Stimulated activated CD4-positive, alpha-beta T cell treated with anti-CD3 and anti-CD28 coated beads, Interleukin-15, amount 100 ng/mL, for 24 hours (primary cell): ENCODE measurements around the gene TRDN.
"Not testable (repeated sequence)": the region's sequence is repeated elsewhere in the genome, so short reads cannot be mapped to it uniquely, and the experiment has no call there.

Source experiments
- DNase-seq: peaks from one replicate; pipeline ENCODE4 v3.0.0-alpha.2; 2020

TRDN gene

DNA sequence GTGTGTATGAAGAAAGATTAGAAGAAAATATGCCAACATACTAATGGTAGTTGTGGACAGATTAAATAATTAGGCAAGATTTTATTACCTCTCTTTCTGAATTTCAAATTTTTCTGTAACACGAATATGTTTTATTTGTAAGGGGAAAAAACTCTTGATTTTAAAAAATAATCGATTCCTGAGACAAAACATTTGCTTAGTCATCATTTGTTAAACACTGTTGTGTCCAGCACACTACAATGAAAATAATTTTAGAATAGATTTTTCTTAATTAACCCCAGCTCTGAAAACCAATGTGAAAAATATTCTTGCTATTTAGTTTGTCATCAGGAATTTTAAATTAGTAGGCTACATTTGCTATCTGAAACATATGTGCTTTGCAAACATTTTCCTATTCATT lies 253.0 kb downstream of the TRDN start:
- DNase-seq, result no peak

DNA sequence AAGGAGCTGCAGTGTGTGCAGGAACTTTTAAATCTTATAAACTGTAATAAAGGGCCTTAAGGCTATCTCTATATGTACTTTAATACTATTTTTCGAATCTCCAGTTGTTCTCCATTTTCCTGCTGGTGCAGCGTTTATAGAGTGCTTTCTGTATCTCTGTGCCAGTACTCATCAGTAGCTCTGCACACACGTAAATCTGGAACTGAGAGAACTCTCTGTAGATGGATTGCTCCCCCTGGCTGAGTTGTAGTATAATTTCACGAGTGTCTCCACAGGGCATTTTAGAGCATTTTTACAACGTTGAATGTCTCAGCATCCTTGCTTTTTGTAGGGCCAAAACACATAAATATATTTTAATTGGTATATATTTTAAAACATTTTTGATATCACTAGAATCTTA lies 256.5 kb downstream of the TRDN start:
- DNase-seq, result no peak

DNA sequence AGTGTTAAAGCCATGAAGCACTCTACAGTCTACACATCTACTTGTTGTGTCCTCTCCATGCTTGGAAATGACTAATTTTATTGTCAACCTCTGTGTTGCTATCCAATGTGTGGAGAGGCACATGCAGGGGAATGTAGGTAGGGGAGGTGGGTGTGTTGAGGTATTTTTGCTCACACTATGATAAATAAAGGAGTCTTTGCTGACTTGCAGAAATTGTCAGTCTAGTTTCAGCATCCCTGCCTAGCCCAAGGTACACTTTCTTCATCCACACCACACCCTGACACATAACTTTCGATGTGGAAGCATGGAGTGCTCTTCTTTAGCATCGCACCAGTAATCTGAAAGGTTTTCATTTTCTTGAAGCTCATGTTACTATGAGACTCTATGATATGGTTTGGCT lies 264.0 kb downstream of the TRDN start:
- no peak for DNase-seq

DNA sequence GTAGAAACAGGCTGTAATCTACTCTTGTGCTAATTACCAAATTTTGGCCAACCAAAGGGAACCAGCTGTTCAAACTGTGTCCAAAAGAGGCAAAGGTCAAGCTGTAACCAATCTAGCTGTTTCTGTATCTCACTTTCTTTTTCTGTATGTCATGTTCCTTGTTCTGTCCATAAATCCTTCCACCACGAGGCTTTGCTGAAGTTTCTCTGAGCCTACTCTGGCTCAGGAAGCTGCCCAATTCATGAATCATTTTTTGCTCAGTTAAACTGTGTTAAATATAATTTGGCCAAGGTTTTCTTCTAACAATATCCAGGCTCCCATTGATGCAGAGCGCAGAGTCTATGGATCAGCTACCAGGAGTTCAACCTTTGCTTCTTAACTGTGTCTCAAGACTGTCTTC lies 272.8 kb downstream of the TRDN start:
- DNase-seq, result no peak

DNA sequence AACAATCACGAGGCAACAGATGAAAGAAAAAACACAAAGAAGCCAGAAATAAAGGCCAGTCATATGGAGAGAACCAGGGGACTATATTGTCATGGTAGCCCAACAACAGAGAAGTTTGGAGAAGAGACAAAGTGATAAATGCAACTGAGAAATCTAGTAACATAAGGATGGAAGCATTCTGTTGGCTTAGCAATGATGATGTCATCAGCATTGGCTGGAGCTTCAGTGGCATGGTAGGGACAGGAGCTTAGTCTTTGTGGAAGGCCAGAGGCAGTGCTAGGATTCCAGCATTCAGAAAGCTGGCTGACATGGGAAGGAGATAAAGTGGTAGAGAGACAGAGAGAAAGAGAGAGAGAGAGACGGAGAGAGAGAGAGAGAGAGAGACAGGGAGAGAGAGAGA lies 276.4 kb downstream of the TRDN start:
- DNase-seq, result no peak

DNA sequence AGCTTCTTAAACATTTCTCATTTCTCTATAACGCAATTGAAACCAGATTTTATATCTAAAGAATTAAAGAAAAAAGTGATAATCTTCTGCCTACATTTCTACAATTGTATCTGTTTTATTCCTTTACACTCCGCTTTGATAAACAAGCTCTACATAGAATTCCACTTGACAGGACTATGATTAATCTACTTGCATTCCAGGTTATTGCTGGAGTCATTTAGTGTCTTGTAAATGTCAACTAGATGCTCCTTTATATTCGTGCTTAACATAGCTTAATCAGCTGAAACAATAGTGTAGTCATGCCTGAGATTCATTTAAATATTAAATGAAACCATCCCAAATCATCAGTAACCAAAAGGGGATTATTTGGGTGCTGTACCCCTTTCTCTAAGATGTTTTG lies 284.0 kb downstream of the TRDN start:
- no peak for DNase-seq

DNA sequence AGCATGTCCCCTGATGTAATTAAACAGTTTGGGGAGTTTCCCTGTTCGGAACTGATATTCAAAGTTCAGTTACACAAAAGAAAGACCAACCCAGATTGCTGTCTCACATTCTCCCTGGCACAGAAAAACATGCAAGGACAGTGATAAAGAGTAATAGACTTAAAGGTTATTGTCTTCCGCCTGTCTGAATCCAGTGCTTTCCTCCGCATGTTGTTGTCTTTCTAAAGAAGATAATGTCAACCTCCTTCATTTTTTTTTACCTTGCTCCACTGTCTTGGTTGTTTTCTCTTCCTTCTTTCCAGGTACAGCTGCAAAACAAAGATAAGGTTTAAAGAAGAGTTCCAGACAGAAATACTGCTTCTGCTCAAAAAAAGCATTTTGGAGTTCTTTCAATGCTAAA lies 284.5 kb downstream of the TRDN start:
- DNase-seq, result no peak

DNA sequence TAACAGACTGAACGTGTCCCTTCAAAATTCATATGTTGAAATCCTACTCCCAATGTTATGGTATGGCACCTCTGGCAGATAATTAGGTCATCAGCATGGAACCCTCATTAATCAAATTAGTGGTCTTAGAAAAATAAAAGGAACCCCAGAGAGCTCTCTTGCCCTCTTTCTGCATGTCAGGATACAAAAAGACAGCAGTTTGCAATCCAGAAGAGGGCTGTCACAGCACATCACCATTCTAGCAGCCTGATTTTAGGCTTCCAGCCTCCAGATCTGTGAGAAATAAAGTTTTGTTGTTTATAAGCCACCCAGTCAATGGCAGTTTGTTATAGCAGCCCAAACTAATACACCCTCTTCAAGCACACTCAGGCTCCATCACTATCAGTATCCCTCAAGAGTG lies 292.9 kb downstream of the TRDN start:
- DNase-seq, result no peak

DNA sequence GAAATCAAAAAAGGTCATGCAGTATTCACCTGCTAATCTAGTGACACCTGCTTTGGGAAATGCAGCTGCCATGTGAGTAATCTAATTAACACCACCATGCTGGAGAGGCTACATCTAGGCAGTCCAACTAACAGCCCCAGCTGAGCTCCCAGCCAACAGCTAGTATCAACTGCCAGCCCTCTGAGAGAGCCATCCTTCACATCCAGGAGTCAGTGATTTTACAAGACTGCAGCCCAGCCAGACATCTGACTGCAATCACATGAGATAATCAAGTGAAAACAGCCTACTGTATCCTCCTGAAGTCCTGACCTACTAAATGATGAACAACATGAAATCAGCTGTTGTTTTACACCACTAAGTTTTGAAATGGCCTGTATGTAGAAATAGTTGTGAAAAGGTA lies 298.4 kb downstream of the TRDN start:
- no peak for DNase-seq

DNA sequence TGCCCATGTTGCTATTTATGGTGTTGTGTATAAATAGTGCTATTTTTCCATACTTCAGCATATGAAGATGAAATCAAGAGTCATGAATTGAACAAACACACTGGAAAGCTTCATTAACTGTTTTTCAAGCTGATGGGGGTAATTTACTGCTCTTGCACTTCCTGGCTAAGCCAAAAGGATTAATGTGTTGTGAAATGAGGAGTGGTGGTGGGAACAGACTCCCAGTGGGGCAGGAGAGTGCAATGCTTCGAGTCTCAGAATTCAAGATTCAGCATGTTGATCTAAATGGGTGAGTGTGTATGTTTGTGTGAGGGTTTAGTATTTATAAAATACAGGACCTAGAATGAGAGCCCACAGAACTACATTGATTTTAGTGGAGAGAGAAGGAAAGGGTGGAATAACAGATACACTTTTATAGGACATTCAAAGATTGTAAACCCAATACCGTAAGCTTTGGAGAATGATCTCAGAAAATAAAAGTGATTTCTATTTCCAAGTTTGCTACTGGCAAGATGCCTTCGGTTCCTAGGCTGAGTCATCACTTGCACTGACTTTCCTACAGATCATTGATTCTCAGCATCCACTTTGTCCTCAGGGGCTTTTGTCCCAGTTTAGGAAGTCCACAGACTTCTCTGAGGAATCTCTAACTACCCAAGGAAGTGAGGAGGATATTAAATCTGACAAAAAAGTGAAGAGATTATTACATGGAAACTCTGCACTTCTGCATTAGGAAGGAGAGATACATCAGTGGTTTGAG lies 303.6 kb downstream of the TRDN start:
- no peak for DNase-seq

DNA sequence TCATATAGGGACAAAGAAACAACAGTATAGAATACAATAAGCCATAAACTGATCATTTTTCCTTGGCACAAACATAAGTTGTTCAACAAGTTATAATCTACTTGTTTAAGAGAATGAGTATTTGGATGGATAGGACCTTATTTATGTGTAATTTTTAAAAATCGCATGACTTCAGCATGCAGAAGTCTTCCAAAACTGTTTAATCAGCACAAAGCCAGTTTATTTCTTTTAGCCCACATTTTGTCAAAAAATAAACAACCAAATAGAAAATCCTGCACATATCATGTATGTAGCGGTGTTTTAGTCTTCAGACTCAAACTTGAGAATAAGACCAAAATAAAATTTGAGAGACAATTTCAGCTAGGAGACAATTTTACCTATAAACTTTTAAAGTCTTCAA lies 304.7 kb downstream of the TRDN start:
- DNase-seq, result no peak

DNA sequence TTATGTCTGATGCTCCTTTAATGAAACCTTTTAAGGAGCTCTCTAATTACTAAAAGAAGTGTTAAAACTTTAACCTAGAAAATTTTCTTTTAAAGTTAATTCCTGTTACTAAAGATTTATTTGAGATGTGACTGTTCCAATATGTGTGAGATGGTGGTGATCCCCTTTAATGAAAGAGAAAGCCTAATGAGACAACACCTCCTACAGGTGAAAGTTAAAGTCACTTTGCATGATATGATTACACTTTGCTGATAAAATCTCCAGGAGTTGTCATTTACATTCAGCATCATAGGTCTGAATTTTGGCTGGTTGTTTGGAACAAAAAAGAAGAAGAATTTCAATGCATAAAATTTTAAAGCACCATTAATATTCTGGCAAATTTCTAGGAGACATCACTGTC lies 307.4 kb downstream of the TRDN start:
- DNase-seq, result no peak

DNA sequence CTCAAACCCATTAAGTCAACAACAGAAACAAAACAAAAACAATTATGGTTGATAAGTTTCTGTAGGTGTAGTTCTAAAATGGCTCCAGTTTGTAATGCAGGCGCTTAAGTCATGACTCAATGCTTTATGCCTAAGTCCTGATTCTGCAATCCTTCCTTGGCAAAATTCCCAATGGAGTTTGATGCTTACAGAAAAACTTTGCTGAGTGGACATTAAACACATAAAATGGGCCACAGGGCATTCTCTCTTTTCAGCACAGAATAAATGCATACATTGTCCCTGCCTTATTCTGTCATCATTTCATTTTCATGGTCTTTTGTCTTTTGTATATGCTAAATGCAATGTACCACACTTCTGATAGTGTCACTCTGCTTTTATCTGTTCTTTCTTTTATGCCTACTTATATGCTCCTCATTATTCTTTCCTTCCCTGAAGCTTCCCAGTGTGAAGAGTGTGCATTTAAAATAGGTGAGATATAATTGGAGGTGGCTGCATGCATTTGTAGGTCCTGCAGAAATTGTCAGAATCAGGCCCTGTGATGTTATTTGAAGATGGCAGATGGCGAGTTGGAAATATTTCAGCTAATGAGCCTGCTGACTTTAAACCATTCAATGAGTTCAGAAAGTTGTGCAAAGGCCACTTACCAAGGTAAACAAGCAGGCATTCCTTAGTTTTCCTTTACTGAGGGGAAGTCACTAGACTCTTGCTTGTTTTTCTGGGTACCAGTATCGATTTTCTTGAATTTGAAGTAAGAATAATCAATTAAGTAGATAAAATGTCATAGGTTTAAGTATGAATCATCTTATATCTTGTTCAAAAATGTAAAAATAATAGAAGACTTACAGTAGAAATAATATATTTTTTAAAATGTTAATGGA lies 313.1 kb downstream of the TRDN start:
- no peak for DNase-seq

DNA sequence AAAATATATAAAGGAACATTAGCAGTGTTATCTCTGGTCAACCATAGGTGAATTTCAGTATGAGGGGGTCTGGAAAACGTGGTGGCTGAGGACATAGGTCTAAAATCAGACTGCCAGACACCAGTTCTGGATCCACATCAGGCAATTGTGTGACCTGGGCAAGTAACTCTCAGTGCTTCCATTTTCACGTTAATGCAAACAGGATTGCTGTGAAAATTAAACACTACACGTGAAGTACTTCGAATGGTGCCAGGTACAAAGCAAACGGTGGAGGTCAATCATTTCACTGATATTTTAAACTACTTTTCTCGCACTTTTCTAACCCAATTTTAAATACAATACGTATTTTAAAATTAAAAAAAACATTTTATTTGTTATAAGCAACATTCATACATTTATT lies 315.7 kb downstream of the TRDN start:
- DNase-seq, result no peak

DNA sequence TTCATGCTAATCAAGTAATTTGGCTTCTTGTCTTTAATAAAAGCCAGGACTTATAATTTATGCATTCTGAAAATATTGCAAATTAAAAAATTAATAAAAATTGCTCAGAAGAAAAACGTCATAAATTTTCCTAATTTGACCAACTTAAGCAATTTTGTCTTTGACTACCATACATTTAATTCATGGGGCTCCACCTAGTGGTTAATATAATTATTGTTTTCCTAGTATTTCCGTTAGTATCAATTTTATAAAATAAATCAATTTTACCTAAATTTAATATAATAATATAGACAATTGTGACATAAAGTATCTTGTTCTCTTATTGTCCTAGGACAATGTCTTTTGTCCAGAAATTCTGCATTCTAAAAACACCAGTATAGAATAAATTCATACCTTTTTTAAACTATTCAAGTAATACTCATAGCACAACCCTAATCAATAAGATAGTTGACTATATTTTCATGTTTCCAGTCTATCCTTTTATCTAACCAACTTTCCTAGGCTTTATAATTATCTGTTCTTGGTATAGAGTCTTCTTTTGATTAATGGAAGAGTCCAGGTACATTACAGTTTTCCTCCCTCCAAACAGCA lies 319.9 kb downstream of the TRDN start:
- no peak for DNase-seq

DNA sequence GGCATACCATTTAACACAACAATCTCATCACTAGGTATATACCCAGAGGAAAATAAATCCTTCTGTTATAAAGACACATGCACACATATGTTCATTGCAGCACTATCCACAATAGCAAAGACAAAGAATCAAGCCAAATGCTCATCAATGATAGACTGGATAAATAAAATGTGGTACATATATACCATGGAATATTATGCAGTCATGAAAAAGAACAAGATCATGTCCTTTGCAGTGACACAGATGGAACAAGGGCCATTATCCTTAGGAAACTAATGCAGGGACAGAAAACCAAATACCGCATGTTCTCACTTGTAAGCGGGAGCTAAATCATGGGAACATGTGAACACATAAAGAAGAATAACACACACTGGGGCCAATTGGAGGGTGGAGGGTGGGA lies 322.3 kb downstream of the TRDN start:
- not testable (repeated sequence) for DNase-seq

DNA sequence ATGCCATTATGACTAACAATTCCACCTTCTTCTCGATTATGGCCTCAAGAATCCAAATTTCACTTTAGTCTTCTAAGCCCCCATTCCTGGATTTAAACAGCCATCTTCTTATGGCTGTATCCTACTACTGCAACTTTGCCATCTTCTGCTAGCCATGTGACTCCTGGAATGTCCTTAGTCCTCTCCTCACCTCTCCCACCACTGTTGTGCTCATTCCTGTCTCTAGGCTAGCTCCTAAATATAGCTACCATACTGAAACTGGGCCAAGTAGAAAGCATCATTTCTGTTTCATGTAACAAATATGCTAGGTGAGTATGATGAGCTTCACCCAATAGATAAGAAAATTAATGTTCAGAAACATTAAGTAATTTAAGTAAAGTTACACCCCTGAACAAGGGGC lies 327.6 kb downstream of the TRDN start:
- DNase-seq, result no peak

DNA sequence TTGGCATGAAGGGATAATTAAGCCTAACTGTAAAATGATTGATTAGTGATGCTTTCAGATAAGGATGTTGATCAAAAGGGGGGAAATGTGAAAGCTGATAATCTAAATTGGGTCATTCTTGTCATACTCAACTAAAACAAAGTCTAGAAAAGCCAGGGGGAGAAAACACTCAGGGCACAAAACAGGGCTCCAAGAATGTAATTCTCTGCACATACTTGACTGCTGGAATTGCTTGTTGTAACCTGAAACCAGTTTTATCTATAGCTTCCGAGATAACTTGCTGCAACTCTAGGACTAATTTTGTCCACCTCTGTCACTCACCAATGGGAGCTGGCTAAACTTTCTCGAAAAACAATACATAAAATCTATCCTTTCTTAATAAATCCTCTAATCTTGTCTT lies 330.4 kb downstream of the TRDN start:
- DNase-seq, result no peak

DNA sequence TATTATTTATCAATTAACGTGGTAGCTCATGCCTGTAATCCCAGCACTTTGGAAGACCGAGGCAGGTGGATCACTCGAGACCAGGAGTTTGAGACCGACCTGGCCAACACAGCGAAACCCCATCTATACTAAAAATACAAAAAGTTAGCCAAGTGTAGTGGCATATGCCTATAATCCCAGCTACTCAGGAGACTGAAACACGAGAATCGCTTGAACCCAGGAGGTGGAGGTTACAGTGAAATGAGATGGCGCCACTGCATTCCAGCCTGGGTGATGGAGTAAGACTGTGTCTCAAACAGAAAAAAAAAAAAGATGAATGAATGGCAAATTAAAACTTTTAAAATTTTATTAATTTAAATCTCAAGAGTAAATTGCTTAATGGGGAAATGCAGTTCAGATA lies 341.1 kb downstream of the TRDN start:
- DNase-seq, result no peak

DNA sequence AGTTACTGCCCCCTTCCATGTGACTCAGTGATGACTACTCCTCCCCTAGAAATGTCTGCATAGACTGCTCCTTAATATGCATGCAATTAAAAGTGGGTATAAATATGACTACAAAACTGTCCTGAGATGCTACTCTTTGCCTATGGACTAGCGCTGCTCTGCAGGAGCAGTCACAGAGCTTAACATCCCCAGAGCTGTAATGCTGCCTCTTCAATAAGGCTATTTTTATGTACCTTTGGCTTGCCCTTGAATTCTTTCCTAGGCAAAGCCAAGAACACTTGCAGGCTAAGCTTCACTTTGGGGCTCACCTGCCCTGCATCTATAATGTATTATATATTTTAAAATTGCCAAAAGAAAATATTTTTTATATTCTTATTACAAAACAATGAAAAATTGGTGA lies 341.6 kb downstream of the TRDN start:
- DNase-seq, result no peak

DNA sequence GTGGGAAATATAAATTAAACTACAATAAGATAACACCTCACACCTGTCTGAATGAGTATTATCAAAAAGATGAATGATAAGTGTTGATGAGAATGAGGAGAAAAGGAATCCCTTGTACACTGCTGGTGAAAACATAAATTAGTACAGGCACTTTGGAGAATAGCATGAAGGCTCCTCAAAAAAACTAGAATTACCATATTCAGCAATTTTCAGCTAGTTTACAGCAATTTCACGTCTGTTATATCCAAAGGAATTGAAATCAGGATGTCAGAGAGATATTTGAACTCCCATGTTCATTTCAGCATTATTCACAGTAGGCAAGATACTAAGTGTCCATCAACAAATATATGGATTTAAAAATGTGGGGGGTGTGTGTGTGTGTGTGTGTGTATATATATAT lies 348.1 kb downstream of the TRDN start:
- no peak for DNase-seq

DNA sequence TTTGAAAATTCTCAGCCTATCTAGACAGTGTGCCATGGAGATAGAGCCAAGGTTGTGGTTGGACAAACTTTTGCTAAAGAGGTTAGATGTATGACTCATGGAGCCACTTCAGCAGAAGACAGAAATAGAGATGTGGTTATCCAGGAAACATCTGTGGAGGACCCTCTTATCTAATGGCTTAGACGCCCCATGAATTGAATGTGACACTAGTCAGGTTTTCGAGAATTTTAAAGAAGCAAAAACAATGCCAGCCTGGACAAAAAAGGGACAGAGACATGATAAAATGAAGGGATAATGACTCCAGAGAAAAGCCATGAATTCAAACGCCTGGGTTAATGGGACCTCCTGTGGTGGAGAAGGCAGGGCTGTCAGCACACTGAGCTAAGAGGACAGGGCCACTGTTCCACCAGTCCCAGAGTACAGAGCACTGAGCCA lies 360.2 kb downstream of the TRDN start:
- DNase-seq, result no peak

DNA sequence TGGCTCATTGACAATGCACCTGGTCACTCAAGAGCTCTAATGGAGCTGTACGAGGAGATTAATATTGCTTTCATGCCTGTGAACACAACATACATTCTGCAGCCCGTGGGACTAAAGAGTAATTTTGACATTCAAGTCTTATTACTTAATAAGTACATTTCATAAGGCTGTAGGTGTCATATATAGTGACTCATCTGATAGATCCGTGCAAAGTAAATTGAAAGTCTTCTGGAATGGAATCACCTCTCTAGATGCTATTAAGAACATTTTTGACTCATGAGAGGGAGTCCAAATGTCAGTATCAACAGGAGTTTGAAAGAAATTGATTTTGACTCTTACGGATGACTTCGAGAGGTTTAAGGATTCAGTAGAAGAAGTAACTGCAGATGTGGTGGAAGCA lies 372.8 kb downstream of the TRDN start:
- no peak for DNase-seq

DNA sequence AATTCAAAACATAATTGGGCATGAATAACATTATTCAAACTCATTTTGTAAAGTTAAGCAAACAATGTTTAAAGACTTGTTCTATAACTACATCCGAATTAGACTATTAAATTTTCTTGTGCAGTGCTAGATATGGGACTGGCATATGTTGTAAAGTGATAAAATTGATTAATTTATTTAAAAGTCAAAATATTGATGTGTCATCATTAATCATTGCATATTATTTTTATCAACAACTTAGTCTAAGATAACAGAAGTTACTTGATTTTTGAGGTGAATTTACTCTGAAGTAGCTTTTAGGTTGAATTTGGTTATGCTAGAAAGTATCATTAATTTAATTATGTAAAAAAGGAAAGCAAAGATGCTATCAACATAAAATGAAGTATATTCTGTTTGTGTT lies 396.1 kb downstream of the TRDN start:
- DNase-seq, result no peak
